Activated CD4-positive, alpha-beta T cell treated with anti-CD3 and anti-CD28 coated beads, Interleukin-2, amount 50 U/mL, for 48 hours (primary cell): ENCODE data around the gene TULP4.
"Not testable (repeated sequence)": the region's sequence is repeated elsewhere in the genome, so short reads cannot be mapped to it uniquely, and the experiment has no call there.

ENCODE experiments used
- DNase-seq, 2 experiments: peaks; one replicate each; pipeline ENCODE4 v3.0.0-alpha.2; 2020

Gene TULP4

DNA sequence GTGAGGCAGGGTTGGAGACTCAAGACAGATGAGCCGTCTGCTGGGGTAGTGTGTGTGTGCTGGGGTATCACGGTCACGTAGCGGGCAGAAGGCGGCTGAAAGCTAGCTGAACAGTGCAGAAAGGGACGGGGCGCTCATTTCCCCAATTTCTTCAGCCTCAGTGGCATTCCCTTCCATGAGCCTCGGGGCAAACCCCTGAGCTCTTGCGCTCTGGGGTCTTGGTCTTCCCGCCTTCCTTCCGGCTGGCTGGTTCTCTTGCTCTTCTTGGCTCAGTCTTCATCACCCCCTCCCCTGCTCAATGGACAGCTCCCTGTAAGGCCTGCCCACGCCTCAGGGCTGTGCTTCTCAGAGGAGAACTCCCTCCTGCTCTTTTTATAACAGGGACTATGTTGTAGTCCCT is 232.2 kb downstream of the TULP4 start:
- DNase-seq: no peak

DNA sequence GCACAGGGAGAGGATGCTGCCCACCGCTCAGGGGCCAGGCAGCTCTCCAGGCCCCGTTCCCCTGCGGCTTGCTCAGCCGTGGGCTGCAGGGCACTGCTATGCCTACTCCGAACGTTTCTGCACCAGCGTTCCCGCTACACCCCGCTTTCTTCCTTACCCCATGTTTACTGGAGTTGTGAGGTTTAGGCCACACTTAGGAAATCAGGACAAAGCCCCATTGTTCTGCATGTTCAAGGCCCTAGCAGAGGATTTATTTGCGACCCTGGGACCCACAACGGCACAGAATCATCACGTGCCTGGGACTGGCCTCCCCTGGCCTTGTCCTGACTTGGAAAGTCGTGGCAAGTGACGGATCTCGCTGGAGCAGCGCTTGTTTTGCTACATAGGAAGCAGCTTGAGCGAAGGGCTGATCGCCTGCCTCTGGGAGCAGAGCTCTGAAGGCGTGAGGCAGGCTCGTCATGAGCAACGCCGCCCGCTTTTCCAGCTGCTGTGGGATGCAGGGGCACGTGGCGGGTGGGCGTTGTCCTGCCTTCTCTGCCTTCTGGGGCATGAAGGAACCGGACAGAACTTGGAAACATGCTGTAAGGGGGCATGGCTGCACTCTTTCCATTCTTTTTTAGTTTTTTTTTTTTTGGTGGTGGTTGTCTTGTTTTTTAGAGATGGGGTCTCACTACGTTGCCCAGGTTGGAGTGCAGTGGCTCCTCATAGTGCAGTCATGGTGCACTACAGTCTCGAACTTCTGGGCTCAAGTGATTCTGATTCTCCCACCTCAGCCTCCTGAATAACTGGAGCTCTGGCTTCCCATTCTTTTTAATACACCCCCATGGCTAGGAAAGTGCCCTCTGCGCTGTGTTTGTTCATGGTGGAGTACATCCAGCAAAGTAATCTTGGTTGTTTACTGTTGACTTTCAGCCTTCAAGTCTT is 233.0 kb downstream of the TULP4 start:
- DNase-seq: no peak

DNA sequence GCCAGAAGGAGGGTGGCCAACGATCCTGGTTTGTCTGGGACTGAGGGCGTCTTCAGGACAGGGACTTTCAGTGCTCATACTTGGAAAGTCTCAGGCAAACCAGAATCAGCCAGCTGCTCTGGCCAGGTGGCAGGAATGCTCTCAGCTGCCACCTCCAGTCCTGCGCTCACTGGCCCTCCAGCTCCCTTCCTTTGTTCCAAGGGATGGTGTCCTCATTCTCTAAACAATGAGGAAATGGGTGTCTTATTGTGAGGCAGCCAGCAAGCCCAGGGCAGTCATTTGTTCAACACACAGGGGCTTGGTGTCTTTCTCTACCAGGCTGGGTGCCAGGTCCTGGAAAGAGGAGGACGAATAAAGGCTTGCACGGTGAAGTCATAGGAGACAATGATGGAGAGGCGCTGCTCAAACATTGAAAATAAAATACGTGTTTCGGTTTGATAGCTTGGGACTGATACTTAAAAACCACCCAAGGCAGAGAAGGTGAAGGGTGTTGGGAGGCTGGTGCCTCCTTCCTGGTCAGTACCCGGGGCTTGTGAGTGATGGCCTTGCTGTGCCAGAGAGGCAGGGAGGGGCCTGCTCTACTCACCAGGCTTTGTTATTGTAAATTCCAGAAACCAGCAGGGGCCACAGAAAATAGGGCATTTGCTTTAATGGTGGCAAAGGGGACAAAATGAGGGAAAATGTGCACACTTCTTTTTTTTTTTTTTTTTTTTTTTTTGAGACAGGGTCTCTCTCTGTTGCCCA is 236.3 kb downstream of the TULP4 start:
- DNase-seq: no peak

DNA sequence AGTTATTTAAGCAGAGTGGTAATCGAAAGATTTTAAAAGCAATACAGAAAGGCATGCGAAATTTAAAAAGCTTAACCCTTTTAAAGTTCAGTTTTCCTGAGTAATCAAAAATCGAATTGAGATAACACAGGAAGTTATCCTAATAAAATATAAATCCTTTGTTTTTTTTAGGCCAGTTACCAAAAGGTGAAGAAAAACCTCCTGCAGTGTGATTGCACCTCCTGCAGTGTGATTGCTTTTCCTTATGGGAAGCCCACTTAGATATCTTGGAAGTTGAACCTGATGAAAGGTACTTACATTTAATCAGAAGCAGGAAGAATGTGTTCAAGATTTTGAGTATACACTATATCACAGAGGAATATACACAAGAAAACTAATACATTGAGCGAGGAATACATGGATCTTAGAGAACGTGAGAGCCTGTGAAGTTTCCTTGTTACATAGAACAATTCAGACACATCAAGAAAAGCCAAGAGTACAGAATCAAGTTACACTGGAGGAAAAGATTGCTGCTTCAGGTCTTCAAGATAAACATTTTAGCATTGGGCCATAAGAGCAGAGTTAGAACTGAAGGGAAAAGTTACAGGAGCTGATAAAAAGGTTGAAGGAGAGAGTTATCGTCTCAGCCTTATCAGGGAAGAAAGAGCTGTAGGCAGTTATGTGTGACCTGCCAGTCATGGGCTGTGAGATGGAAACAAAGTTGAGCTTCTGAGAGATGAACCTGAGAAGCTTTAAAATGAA is 240.0 kb downstream of the TULP4 start:
- no peak for DNase-seq

DNA sequence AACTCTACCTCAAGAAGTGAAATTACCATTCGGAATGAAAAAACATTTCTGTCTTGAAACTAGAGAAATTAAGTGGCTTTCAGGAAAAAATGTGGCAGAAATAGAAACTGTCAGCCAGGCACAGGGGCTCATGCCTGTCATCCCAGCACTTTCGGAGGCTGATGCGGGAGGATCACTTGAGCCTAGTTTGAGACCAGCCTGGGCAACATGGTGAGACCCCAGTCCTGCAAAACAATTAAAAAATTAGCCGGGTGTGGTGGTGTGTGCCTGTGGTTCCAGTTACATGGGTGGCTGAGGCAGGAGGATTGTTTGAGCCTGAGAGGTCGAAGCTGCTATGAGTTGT is 240.5 kb downstream of the TULP4 start:
- DNase-seq: peak in 1 of 2 experiments; percentile 28

DNA sequence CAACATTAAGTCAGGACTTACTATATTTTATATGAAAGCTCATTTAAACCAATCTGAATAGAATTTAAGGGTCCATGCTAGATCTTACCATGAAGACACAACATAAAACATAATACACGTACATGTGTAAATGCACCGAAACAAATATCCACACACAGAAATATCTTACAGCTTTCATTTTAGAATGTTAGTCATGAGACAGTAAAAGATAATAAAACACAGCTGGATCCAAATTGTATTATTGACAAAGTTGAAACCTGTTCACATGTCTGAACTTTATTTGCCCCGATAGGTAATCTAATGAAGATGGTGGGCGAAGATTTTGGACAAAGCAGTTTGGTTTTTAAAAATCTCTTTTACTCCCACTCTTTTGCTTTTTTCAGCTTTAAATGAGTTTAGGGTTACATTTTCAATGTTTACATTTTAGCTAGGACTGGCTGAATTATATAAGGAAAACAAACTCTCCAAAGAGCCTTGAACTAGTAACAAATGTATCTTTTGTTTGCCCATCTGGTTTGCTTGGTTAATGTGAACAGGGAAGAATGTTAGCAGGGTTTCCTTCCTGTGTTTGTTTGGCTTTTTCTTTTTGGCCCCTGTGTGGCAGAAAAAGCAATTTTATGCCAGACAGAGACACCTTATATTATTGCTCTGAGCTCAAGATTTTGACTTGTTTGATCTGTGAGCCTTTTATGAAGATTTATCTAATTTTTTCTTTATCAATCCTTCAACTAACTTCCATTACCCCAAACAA is 242.5 kb downstream of the TULP4 start:
- no peak for DNase-seq

DNA sequence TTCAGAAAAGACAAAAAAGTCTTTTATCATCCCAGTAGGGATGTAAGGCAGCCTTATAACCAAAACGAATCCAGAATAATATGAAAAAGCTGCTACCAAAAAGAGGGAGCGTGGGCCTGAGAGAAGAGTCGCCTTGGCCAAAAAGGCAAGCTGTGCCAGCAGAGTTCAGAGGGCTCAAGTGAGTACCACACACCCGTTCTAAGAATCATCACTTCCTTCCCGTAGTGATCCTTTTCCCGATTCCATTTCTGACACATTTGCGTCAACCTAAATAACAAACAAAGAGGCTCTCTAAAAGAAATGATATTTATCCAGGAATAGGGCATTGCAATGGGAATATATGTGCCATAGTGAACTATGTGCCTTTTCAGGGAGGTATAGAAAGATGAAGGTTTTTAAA is 243.8 kb downstream of the TULP4 start:
- DNase-seq: no peak

DNA sequence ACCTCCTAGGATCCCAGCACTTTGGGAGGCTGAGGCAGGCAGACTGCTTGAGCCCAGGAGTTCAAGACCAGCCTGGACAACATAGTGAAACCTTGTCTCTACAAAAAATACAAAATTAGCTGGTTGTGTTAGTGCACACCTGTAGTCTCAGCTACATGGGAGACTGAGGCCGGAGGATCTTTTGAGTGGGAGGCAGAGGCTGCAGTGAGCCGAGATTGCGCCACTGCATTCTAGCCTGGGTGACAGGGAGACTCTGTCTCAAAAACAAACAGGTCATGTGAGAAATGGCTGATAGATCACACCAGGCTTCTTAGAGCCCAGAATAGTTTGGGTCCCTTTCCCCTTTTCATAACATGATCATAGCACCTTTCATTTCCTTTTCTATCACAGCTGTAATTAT is 244.8 kb downstream of the TULP4 start:
- not testable (repeated sequence) for DNase-seq

DNA sequence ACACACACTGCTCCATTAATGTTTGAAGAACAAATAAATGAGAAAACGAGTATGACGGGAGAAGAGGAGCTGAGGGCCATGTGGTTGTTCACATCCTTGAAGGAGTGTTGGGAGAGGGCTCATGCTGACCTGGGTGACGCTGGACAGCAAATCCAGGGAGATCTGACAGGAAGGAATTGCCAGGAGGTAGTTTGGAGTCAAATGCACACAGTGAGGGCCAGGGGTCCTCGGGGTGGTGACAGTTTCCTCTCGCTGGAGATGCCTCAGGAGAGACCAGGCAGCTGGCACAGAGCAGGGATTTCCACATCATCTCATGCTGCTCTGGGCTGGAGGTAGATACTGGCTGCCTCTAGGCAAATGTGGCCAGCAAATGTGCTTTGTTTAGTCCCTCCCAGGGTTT is 245.7 kb downstream of the TULP4 start:
- DNase-seq: no peak

DNA sequence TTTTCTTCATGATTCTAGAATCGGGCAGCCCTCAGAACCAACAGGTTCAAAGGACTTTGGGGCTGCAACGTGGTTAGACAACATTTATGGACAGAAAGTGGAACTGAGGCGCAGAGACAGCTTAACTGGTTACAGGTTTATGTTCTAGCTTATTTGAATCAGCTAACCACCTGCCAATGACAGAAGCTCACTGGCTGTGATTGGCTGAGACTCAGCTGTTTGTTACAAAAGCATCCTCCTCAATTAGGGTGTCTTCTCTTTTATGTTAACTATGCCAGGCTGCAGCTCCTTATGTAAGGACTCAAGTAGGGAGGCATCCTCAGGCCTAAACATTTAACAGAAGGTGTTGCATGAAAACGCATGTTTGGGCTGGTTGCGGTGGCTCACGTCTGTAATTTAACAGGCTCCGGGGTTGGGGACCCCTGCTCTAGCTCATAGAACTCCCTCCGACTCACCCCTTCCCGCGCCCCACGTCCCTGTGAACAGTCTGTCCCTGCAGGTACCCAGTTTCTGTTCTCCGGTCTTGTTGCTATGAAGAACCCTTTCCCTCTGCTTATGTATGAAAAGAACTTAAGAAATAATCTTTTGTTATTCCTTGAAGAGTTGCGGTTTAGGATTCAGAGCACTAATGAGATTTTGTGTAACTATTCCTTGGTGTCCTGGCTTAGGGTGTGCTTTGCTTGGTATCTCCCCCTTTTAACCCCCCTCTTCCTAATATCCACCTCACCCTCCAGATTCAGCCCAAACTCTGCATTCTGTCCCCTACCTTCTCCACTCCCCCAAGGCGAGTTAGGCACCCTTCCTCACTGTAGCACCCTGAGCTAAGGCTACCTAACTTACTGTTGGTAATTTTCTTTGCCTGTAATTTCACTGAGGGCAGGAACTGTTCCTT is 246.4 kb downstream of the TULP4 start:
- DNase-seq: no peak

DNA sequence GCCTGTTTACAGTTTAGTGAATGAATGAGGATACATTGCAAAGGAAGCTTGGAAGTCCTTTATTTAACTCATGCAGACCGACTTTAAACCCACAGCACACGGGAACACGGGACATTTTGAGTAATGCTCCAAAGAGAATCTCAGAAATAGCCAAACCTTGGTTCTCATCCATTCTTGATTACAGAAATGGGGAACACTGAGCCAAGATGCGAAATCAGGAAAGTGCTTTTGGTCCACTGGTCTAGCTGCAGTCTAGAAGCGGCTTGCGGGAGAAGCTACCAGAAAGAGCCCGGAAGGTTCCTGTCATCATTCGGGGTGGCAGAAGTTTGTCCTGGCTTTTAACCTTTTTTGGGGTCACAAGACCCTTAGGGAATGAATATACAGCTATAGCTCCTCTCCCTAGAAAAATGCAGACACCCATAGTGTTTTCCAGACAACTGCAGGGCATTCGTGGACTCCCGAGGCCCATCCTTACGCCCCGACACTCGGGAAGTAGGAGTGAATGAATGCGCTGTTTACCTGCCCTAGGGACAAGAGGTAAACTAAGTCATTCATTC is 247.2 kb downstream of the TULP4 start:
- DNase-seq: peak in 1 of 2 experiments; percentile 11

DNA sequence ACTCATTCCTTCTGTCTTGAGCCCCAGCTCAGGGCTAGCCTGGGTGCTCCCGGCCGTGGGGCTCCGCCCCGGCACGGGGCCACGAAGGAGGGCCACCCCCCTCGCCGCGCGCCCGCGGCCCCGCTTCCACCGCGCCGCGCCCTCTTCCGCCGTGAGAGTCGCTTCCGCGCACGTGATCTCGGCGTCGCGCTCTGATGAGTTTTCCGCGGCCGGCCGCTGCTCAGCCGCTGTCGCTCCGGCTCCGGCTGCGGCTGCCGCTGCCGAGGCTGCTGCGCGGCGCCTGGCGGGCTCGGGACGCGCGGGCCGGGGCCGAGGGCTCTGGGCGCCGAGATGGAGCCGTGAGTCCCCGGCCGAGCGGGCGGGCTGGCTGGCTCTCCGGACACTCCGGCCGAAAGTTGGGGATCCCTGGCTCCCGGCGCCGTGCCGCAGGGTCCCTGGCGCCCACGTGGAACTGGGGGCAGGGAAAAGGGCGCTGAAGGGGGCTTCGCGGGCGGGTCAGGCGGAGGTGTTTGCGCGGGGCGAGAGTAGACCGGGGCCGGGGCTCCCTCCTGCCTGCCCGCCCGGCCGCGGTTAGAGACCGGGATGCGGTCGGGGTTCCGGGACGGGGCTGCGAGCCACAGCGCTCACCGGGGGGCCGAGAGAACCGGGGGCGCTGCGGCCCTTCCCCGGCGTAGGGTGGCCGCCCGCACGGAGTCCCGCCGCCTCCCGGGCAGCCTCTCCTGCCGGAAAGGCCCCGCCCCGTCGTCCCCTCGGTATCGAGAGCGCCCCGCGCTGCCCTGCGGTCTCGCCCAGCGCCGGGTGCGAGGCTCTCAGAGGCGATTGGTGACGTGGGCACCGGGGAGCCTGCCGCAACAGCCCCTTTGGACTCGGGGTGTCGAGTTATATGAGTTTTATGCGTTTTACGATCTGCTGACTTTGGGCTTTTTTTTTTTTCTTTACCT is 247.9 kb downstream of the TULP4 start, which contains the start of gene TMEM181:
TSS of gene TMEM181 (plus strand) at position 197 of the 941 bp plus-strand sequence. CDS start at position 331, 134 bp downstream.
- peak; percentile 84 to 87 for DNase-seq

DNA sequence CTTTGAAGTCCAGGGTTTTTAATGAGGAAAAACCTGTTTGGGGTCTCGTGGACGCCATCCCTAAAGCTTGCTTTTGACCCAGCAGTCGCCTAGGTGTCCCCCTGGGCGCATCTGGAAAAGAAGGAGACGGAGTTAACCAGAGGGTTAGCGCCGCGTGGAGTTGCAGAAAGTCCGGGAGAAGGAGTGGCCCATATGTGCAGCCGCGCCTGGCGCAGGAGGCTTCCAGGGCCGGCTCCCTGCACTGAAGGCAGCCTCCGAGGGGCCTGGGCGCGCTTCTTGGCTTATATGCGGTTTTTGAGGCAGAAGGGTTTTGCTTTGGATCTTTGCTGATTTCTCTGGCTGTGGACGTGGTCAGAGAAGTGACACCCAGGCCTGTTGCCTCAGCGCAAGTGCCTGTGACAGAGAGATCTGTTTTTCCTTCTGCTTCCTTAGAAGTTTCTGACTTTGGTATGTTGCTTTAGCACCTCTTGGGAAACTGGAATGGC is 248.6 kb downstream of the TULP4 start:
- peak; percentile 20 to 31 for DNase-seq
